ENCODE data around the gene ITSN1.
"Not testable (repeated sequence)": the region's sequence is repeated elsewhere in the genome, so short reads cannot be mapped to it uniquely, and the experiment has no call there.

Gene ITSN1

DNA sequence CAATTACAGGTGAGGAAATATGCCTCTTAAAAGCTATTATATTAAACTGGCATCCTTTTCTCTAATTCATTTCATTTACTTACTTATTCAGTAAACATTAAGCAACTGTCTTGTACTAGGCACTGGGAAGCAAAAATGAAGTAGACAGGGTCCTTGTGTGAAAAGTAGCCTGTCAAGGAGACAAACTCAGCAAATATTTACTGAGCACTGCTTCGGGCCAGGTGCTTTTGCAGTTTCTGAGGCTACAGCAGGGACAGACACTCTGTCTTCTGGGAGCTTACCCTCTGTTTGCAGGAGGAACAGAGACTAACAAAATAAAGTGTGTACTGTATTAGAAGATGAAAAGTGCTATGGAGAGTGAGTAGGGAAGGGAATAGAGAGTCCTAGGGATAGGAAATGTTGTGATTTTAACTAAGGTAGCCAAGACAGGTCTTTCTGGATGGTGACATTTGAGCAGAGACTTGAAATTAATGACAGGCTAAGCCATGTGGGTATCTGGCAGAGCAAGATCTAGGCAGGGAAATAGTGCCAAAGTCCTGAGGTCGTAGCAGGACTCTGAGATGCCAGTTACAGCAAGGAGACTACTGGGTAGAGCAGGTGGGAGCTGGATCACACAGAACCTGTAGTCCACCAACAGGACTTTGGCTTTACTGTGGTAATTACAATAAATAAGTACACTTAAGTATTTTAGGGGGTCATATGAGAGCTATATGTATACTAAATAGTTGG is 133.0 kb downstream of the ITSN1 start:
- peak in 1 of 3 experiments; percentile 11 for DNase-seq

DNA sequence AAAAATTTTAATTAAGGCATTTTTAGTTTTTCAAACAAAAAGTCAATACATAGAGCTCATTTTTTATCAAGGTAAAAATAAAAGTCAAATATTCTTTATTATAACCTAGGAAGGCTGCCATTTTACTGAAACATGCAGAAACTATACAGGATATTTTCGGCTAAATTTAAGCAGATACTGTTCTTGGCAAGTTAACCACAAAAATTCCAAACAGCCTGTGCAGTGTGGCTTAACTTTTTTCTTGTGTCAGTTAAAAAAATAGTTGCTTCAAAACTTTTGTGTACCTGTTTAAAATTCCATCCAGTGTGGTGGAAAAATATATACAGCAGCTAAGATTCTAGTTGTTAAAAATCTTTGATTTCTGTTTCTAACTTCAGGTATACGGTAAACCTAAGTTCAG is 138.3 kb downstream of the ITSN1 start:
- DNase-seq = no peak

- no peak for DNase-seq
These were observed 138.8 kb downstream of the ITSN1 start for GRCh38 chr21:33781121-33781520.

DNA sequence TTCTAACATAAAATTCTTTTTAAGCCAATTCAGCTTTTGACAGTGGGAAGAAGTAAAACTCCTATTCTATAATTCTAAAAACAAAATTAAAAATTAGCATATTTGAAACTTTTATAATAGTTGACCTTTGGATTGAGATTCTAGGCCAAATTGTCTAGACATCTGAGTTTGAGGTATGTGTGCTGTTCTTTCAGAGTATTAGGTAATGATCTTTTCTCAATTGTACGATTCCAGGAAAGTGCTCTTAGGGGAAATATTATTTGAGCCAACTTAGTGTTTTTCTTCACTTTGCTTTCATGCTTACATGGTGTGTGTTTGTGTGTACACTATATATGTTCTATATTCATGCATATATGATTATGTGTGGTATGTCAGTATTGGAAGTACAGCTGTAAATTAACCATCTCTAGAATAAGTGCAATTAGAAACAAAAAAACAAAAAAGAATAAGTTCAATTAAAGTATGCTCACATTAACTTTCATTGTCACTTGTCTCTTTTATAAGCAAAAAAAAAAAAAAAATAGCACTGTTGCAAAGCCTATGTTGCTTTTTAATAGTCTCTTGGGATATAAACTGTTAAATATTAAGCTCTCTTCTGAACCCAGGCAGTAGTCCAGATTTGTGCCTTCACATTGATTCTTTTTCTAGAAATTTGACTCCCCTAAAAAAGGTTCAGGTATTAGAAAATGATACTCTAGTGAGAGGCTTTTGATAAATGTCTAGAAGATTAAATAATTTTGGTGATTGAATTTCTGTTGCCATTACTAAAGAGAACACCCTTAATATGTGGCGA is 141.1 kb downstream of the ITSN1 start:
- no peak for DNase-seq

- DNase-seq = no peak
These were observed 145.1 kb downstream of the ITSN1 start for GRCh38 chr21:33787431-33787830.

GRCh38 chr21:33788438-33788837 is 146.1 kb downstream of the ITSN1 start:
- DNase-seq = not testable (repeated sequence)

DNA sequence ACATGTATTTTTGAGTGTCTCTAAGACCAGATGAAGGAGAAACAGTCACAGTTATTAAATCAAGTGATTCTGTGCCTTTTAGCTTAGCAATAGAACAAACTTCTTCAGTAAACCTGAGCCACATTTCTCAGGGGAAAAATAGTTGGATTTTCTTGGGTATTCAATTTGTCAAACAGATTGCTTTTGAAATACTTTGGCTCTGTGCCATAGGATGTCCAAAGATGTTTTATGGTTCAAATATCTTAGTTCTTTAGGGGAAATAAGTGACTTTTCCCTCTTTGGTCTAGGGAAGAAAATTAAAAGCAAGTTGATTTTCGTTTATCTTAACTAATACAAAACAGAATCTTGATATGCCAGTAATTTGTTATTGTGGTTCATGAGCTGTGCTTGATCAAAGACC is 147.4 kb downstream of the ITSN1 start:
- peak in 1 of 3 experiments; percentile 9 for DNase-seq

- DNase-seq = no peak
These were observed 148.8 kb downstream of the ITSN1 start for GRCh38 chr21:33791073-33791472.

- DNase-seq = no peak
These were observed 152.3 kb downstream of the ITSN1 start for GRCh38 chr21:33794596-33794995.

GRCh38 chr21:33797565-33797964 is 155.3 kb downstream of the ITSN1 start:
- no peak for DNase-seq

- no peak for DNase-seq
These were observed 157.2 kb downstream of the ITSN1 start for GRCh38 chr21:33799378-33800090.

- no peak for DNase-seq
These were observed 158.6 kb downstream of the ITSN1 start for GRCh38 chr21:33800753-33801423.

GRCh38 chr21:33801424-33802405 is 159.4 kb downstream of the ITSN1 start:
- DNase-seq = peak; percentile 89 to 97 (median 95)

DNA sequence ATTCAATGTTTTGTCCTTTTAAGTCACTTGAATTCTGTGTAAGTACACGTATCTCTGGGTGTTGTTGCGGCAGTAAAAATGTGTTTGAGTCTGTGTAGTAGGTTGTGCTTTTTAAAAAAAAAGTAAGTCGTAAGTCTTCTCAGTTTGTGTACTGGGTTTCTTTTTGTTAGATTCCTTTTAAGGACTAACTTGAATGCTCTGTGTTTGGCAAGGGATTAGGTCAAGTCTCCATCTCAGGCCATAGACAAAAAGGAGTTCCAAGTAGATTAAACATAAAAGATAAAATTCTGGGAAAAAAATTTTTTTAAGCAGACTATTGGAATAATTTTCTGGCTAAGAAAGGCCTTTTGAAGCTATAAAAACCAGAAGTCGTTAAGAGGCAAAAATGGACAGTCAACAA is 160.2 kb downstream of the ITSN1 start:
- DNase-seq = no peak

GRCh38 chr21:33808715-33809367 is 166.5 kb downstream of the ITSN1 start:
- no peak for DNase-seq

DNA sequence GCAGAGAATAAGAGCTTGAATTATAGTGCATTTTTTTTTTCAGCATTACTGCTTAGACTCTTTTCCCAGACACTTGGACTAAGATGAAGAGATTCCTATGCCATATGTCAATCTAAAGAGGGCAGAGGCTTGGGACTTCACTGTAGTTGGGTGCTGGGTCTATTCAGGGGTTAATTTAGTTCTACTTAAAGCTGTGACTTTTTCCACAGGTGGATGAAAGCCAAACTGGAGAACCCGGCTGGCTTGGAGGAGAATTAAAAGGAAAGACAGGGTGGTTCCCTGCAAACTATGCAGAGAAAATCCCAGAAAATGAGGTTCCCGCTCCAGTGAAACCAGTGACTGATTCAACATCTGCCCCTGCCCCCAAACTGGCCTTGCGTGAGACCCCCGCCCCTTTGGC is 168.5 kb downstream of the ITSN1 start:
- DNase-seq = no peak

DNA sequence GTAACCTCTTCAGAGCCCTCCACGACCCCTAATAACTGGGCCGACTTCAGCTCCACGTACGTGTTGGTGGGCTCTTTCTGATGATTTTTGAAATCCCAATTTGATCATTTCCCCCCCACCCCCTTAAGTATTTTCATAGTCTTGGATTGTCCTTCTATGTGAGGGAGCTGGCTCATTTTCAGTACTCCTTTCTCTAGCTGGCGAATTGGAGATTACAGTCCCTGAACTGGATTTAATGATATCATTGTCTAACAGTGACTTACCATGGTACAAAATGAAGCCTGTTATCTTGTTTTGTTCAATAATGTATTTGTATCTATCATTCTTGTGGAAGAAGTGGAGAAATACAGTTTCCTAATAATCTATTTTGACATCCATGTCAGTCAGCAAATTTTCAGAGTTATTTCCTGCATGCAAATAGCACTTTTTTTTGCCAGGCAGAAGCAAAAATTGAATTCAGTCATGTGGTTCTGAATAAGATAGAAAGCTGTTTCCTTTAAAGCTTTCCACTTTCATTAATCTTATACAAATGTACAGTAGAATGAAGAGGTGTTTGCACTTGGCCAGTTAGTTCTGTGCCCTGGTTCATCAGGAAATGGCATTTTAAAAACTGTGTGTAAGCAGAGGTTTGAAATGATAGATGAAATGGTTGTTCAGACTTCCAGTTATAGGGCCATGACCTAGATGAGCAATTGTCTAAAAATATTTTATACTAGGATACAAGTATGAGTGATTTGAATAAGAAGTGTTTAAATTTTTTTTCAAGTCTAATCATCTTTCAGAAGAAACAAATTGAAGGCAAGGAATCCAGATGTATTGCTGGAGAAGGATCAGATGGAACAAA is 169.1 kb downstream of the ITSN1 start:
- no peak for DNase-seq

- no peak for DNase-seq
These were observed 171.6 kb downstream of the ITSN1 start for GRCh38 chr21:33813832-33814365.

DNA sequence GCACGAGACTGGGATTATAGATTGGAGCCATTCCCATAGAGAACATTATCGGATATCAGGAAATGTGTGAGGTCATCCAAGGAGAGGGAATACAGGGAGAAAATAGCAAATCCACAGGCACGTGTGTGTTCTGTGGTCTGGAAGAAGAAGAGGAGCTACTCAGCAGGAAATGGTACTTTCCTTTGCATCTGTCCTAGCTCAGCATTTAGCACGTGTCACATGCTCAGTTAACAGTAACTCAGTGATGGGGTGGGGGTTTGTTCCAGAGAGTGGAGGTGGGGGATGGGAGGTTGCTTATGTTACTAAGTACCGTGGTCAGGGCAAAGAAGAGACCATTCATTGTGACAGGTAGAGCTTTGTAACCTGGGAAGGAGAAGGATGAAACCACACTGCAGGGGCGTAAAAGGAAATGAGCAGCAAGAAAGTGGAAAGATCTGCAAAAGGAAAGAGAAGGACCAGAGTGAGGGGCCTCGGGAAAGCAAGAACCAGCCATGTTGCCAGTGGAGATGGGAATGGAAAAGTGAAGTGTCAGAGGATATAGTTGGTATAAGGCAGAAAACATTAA is 172.9 kb downstream of the ITSN1 start:
- DNase-seq = no peak

DNA sequence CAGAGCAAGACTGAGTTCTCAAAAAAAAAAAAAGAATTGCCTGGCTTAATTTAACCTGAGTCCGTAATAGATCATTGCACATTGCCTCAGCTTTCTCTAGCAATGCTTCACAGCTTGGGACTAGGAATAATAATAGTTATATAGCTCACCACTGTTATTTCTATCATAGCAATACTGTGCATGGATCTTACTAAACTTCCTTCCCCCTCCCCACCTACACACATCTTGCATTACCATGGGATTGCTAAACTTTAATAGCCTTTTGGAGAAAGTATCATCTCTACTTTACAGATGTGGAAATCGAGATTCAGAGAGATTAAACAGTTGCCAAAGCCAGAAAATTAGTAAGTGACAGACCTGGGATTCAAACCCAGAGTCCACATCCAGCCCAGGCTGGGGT is 173.9 kb downstream of the ITSN1 start:
- no peak for DNase-seq
